K562 (cell line): Measurements from ENCODE around the gene CSRNP2. TPM values are rescaled to one million over a fixed set of nuclear protein-coding genes. Genes with fewer than 3 reads are reported as not detected.

Experiments
- CBFA2T3 ChIP-seq: fragments of 450-650 bp; IDR thresholded peaks from 2 replicates; pipeline ENCODE4 v1.6.1; 2017
- CEBPZ ChIP-seq: fragments of 150-350 bp; IDR thresholded peaks from 2 replicates; pipeline ENCODE4 v1.6.1; 2014; ENCODE audit warnings: low read depth, mild to moderate bottlenecking, low read length, borderline replicate concordance
- CXXC5 ChIP-seq: fragments of 250-450 bp; sonication (Bioruptor Pico); IDR thresholded peaks from 2 replicates; pipeline ENCODE4 v1.8.0; 2022; ENCODE audit warnings: inconsistent platforms, mild to moderate bottlenecking, moderate library complexity
- DPF2 ChIP-seq: fragments of 450-650 bp; IDR thresholded peaks from 2 replicates; pipeline ENCODE4 v1.6.1; 2016
- EP400 ChIP-seq: fragments of 450-650 bp; IDR thresholded peaks from 2 replicates; pipeline ENCODE4 v1.6.1; 2017; ENCODE audit warnings: antibody characterized with exemption, mild to moderate bottlenecking, moderate library complexity
- HLTF ChIP-seq: fragments of 450-650 bp; IDR thresholded peaks from 2 replicates; pipeline ENCODE4 v1.6.1; 2016
- NFYB ChIP-seq: IDR thresholded peaks from 2 replicates; pipeline ENCODE4 v1.6.1; 2011; ENCODE audit warnings: mild to moderate bottlenecking, moderate library complexity; ENCODE audit not compliant: insufficient read length; ENCODE audit errors: extremely low read depth
- NR4A1 ChIP-seq, 2 experiments: fragments of 250-450 bp in 1 of 2; fragments of 450-650 bp in 1 of 2; sonication (Bioruptor Pico) in 1 of 2; IDR thresholded peaks; 2 replicates each; pipeline versions ENCODE4 v1.4.0 to v1.6.1; 2016 to 2020; ENCODE audit warnings: mild to moderate bottlenecking in 2 of 2, missing compliant biosample characterization in 1 of 2, missing genetic modification characterization in 1 of 2, moderate library complexity in 1 of 2
- RBM25 ChIP-seq: fragments of 200-400 bp; formaldehyde crosslinking; IDR thresholded peaks from 2 replicates; pipeline ENCODE4 v1.6.1; 2018; ENCODE audit warnings: low read length, low read depth, moderate library complexity; ENCODE audit not compliant: severe bottlenecking
- RCOR1 ChIP-seq, 2 experiments: IDR thresholded peaks; 2 replicates each; pipeline ENCODE4 v1.6.1; 2012; ENCODE audit warnings: low read depth in 2 of 2, low read length in 2 of 2, borderline replicate concordance in 1 of 2, improper control_type of control experiment in 1 of 2
- SP2 ChIP-seq: IDR thresholded peaks from 2 replicates; pipeline ENCODE4 v1.6.1; 2011; ENCODE audit warnings: mild to moderate bottlenecking, low read depth, low read length, moderate library complexity; ENCODE audit not compliant: poor library complexity, severe bottlenecking; ENCODE audit errors: extremely low read depth
- SUPT5H ChIP-seq: fragments of 450-650 bp; IDR thresholded peaks from 2 replicates; pipeline ENCODE4 v1.6.1; 2016
- YY1 ChIP-seq, 3 experiments: IDR thresholded peaks; 2 replicates each; pipeline ENCODE4 v1.6.1; 2011; ENCODE audit warnings: low read length in 2 of 3, mild to moderate bottlenecking in 2 of 3, moderate library complexity in 2 of 3, borderline replicate concordance in 1 of 3, control low read depth in 1 of 3, low read depth in 1 of 3; ENCODE audit not compliant: insufficient read depth in 3 of 3, insufficient replicate concordance in 2 of 3, control insufficient read depth in 1 of 3, insufficient read length in 1 of 3; ENCODE audit errors: extremely low read depth in 1 of 3
- ZFX ChIP-seq: sonication (generic); formaldehyde crosslinking; IDR thresholded peaks from 2 replicates; pipeline ENCODE4 v1.8.0; 2022; ENCODE audit warnings: mild to moderate bottlenecking, missing genetic modification reagents, moderate library complexity
- ZNF398 ChIP-seq: fragments of 250-450 bp; sonication (Bioruptor Pico); IDR thresholded peaks from 2 replicates; pipeline ENCODE4 v1.8.0; 2021; ENCODE audit warnings: moderate library complexity, mild to moderate bottlenecking, inconsistent platforms
- ZNF780A ChIP-seq: fragments of 250-450 bp; sonication (Bioruptor Pico); IDR thresholded peaks from 2 replicates; pipeline ENCODE4 v1.5.0; 2021; ENCODE audit warnings: mild to moderate bottlenecking
- polyA plus RNA-seq, 8 experiments: library from polyadenylated mRNA; depleted of rRNA in 4 of 8; stranded (reverse) in 5 of 8; unstranded in 3 of 8; fragments of >200 nt; fragmentation: Nextera tagmentation in 2 of 8; fragmentation: Illumina TruSeq in 1 of 8; extraction: Ambion mirVana in 2 of 8; extraction: Trizol in 1 of 8; gene quantifications; 2 replicates each; pipeline versions ENCODE4 v1.2.1 to v1.2.3, GENCODE V29; 2011 to 2014; ENCODE audit warnings: inconsistent platforms in 1 of 8, missing spikeins in 1 of 8
- total RNA-seq, 7 experiments: library from RNA; depleted of rRNA in 6 of 7; stranded (reverse); fragments of >200 nt in 6 of 7; fragmentation: Illumina TruSeq in 2 of 7; extraction: Trizol in 2 of 7; gene quantifications; 2 replicates each; pipeline versions ENCODE4 v1.2.1 to v1.2.3, GENCODE V29; 2011 to 2021; ENCODE audit warnings: low replicate concordance in 1 of 7
- TF ChIP-seq, protein P1 (sequence below): fragments of 450-650 bp; IDR thresholded peaks from 2 replicates; pipeline ENCODE4 v1.6.1; 2016; ENCODE audit warnings: antibody characterized with exemption
- TF ChIP-seq, protein P2 (sequence below): sonication (generic); formaldehyde crosslinking; IDR thresholded peaks from 2 replicates; pipeline ENCODE4 v1.8.1; 2023; ENCODE audit warnings: mild to moderate bottlenecking, missing genetic modification reagents, moderate library complexity

Gene CSRNP2
- total and polyA plus RNA-seq, 9 of the 15 experiments (the other 6 are each of a cell fraction or from before 2014, with no cell fraction given) = 1.6 to 13.9 (median 5.9) TPM

DNA sequence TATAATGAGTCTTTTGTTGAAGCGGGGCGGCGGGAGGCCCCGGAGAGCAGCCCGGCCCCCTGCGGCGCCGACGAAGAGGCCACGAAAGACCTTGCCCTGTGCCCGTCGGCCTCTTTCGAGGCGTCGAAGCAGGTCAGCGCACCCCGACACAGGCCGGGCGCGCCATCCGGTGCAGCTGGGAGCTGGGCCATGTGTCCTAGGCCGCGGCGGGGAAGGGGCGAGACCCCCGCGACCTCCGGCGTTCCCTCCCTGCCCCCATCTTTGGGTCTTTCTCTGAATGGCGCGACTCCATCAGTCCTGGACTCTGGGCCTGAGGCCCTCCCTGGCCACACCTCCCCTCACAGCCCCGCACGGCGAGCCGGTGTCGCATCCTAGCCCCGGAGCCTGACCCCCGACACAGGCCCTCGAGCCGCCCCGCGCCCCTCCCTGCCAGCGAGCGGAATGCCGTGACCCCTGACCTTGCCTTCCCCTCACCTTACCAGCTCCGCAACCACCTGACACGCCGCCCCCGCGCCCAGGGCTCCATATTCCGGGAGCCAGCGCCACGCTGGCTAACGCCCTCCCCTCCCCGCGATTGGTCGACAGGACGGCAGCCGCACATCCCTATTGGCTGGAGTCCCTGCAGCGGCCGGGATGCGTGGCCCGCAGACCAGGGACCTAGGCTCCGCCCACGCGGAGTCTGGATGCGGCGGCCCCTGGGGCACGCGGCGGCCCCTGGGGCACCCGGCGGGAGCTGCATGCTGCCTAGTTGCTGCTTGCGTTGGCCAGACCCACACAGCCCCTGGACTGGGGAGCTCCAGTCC lies 57.4 kb downstream of the CSRNP2 start, which contains the start of gene SLC11A2 (continued):
- TF ChIP-seq, protein P1, sequence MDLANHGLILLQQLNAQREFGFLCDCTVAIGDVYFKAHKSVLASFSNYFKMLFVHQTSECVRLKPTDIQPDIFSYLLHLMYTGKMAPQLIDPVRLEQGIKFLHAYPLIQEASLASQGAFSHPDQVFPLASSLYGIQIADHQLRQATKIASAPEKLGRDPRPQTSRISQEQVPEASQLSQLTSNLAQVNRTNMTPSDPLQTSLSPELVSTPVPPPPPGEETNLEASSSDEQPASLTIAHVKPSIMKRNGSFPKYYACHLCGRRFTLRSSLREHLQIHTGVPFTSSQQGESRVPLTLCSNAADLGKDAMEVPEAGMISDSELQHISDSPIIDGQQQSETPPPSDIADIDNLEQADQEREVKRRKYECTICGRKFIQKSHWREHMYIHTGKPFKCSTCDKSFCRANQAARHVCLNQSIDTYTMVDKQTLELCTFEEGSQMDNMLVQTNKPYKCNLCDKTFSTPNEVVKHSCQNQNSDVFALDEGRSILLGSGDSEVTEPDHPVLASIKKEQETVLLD = no peak
- peak; percentile 38; the same call in 1 of the 2 replicates for TF ChIP-seq CBFA2T3
- TF ChIP-seq SUPT5H = peak; percentile 79
- peak; percentile 99 for TF ChIP-seq RBM25
- peak; percentile 43; the same call in 1 of the 2 replicates for TF ChIP-seq NR4A1 (CRISPR knock-in tag; IDR thresholded peaks at IDR 0.05)
- TF ChIP-seq NR4A1 (tag; IDR thresholded peaks at IDR 0.05) = 0 out of 2 replicates have a peak, but pooled peaks have one; percentile 20
- no peak for TF ChIP-seq CEBPZ
- peak; percentile 98 for TF ChIP-seq ZFX (CRISPR knock-in tag)
- TF ChIP-seq CXXC5 = peak; percentile 96
- TF ChIP-seq HLTF = peak; percentile 62; the same call in 1 of the 2 replicates
- TF ChIP-seq YY1 (IDR thresholded peaks at IDR 0.05; ENCODE audit: borderline replicate concordance in 1 of 3, control insufficient read depth in 1 of 3, extremely low read depth in 1 of 3, insufficient read depth in 3 of 3, insufficient read length in 1 of 3, insufficient replicate concordance in 2 of 3, low read depth in 1 of 3, low read length in 2 of 3) = peak; percentile 35 to 87 (median 51)
- TF ChIP-seq, protein P2, sequence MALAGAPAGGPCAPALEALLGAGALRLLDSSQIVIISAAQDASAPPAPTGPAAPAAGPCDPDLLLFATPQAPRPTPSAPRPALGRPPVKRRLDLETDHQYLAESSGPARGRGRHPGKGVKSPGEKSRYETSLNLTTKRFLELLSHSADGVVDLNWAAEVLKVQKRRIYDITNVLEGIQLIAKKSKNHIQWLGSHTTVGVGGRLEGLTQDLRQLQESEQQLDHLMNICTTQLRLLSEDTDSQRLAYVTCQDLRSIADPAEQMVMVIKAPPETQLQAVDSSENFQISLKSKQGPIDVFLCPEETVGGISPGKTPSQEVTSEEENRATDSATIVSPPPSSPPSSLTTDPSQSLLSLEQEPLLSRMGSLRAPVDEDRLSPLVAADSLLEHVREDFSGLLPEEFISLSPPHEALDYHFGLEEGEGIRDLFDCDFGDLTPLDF (CRISPR knock-in tag) = peak; percentile 80; the same call in 1 of the 2 replicates
- no peak for TF ChIP-seq ZNF780A (CRISPR knock-in tag)
- peak in 1 of 2 experiments; percentile 5; a peak in 2 of 4 replicates for TF ChIP-seq RCOR1 (IDR thresholded peaks at IDR 0.05; ENCODE audit: borderline replicate concordance in 1 of 2, low read depth in 2 of 2, low read length in 2 of 2)
- TF ChIP-seq SP2 = peak; percentile 74
- peak; percentile 91 for TF ChIP-seq NFYB
- TF ChIP-seq ZNF398 (CRISPR knock-in tag) = no peak
- TF ChIP-seq DPF2 = no peak
- TF ChIP-seq EP400 = peak; percentile 89; the same call in 1 of the 2 replicates
